ENCODE results near the gene FAM120C. TPM values are rescaled to one million over a fixed set of nuclear protein-coding genes. Genes with fewer than 3 reads are reported as not detected.

Gene FAM120C
- total RNA-seq, 1 experiment from 2014 or later: 6.1 TPM

GRCh38 chrX:54194982-54195588, 12.0 kb upstream of the FAM120C start:
- Histone ChIP-seq H3K27ac (ENCODE audit: low read depth, low read length) (no peak overlapping the region), H3K27me3 (ENCODE audit: insufficient read depth, low read length) (no peaks in the 10 kb centered on the region), H4K20me1 (ENCODE audit: insufficient read depth) (no peaks in the 10 kb centered on the region), H3K4me3 (replicated peaks in 1 of 2; ENCODE audit: low read depth in 1 of 2, low read length in 2 of 2) (no peak overlapping the region), H3K9me3 (ENCODE audit: control insufficient read depth in 1 of 2, insufficient read depth in 1 of 2, low read depth in 1 of 2, low read length in 2 of 2) (no peaks in the 10 kb centered on the region), H3K36me3 (ENCODE audit: control insufficient read depth in 1 of 2, insufficient read depth in 2 of 2, low read length in 2 of 2) (no peaks in the 10 kb centered on the region), H3K9ac (ENCODE audit: low read length) (no peak overlapping the region), H3K4me1 (ENCODE audit: control insufficient read depth in 1 of 2, insufficient read depth in 2 of 2, low read length in 2 of 2) (no peaks in the 10 kb centered on the region), H3K9me2 (ENCODE audit: insufficient read depth) (no peaks in the 10 kb centered on the region), H3K79me2 (ENCODE audit: insufficient read depth, low read length) (no peaks in the 10 kb centered on the region), H2AFZ (ENCODE audit: low read depth, low read length, poor library complexity, severe bottlenecking) (no peak overlapping the region), H3K4me2 (ENCODE audit: low read length) (no peak overlapping the region)
- intact Hi-C loops (cut with micrococcal nuclease): no loop called here
- TF ChIP-seq ZBTB33 (IDR thresholded peaks at IDR 0.05; ENCODE audit: extremely low read depth, insufficient replicate concordance, low read length) (no peak), ZNF274 (IDR thresholded peaks at IDR 0.05; ENCODE audit: low read depth, low read length) (no peak), POLR2A (IDR thresholded peaks at IDR 0.05; ENCODE audit: borderline replicate concordance, extremely low read depth, insufficient read depth, insufficient read length) (no peak), EZH2phosphoT487 (IDR thresholded peaks at IDR 0.05; ENCODE audit: borderline replicate concordance) (no peak), CEBPB (IDR thresholded peaks at IDR 0.05; ENCODE audit: low read depth) (no peak)
- ChIA-PET CTCF (no interaction called here), POLR2A (no interaction called here), RAD21 (ENCODE audit: low non-redundant PET in 1 of 2, low total read pairs in 2 of 2, uncharacterized antibody in 2 of 2, unreplicated experiment in 2 of 2) (no interaction called here)
- ATAC-seq: no peak
- DNase-seq (ENCODE audit: low read depth, low spot score): no peak
- BruUV-seq (replicated peaks): no TSS peak

GRCh38 chrX:54193085-54193821, 10.2 kb upstream of the FAM120C start:
- Histone ChIP-seq H3K36me3 (ENCODE audit: control insufficient read depth in 1 of 2, insufficient read depth in 2 of 2, low read length in 2 of 2) (no peaks in the 10 kb centered on the region), H3K9ac (ENCODE audit: low read length) (no peak overlapping the region), H3K4me1 (ENCODE audit: control insufficient read depth in 1 of 2, insufficient read depth in 2 of 2, low read length in 2 of 2) (no peaks in the 10 kb centered on the region), H3K27ac (ENCODE audit: low read depth, low read length) (no peak overlapping the region), H3K4me3 (replicated peaks in 1 of 2; ENCODE audit: low read depth in 1 of 2, low read length in 2 of 2) (no peak overlapping the region), H3K4me2 (ENCODE audit: low read length) (no peak overlapping the region), H2AFZ (ENCODE audit: low read depth, low read length, poor library complexity, severe bottlenecking) (no peak overlapping the region), H3K27me3 (ENCODE audit: insufficient read depth, low read length) (no peaks in the 10 kb centered on the region), H4K20me1 (ENCODE audit: insufficient read depth) (no peaks in the 10 kb centered on the region), H3K9me2 (ENCODE audit: insufficient read depth) (no peaks in the 10 kb centered on the region), H3K9me3 (ENCODE audit: control insufficient read depth in 1 of 2, insufficient read depth in 1 of 2, low read depth in 1 of 2, low read length in 2 of 2) (no peaks in the 10 kb centered on the region), H3K79me2 (ENCODE audit: insufficient read depth, low read length) (no peaks in the 10 kb centered on the region)
- ChIA-PET RAD21 (ENCODE audit: low non-redundant PET in 1 of 2, low total read pairs in 2 of 2, uncharacterized antibody in 2 of 2, unreplicated experiment in 2 of 2) (no interaction called here), CTCF (no interaction called here), POLR2A (no interaction called here)
- DNase-seq (ENCODE audit: low read depth, low spot score) (no peak), ATAC-seq (no peak)
- BruUV-seq (replicated peaks): no TSS peak
- TF ChIP-seq CTCF (IDR thresholded peaks at IDR 0.05 in 2 of 3, conservative IDR thresholded peaks at IDR 0.05 in 1 of 3; ENCODE audit: borderline replicate concordance in 1 of 3, insufficient read depth in 1 of 3, low read depth in 2 of 3, low read length in 2 of 3) (no peak), CBX3 (IDR thresholded peaks at IDR 0.05; ENCODE audit: low read depth) (no peak), JUND (IDR thresholded peaks at IDR 0.05) (no peak), POLR2AphosphoS5 (IDR thresholded peaks at IDR 0.05; ENCODE audit: low read depth, low read length) (no peak), MAX (IDR thresholded peaks at IDR 0.05) (no peak), YY1 (IDR thresholded peaks at IDR 0.05; ENCODE audit: extremely low read depth, insufficient replicate concordance, low read depth, low read length) (no peak), SIN3A (IDR thresholded peaks at IDR 0.05; ENCODE audit: low read depth) (no peak), ZNF274 (IDR thresholded peaks at IDR 0.05; ENCODE audit: low read depth, low read length) (no peak)
- intact Hi-C loops (cut with micrococcal nuclease): no loop called here
